Thymus (tissue), 11 donors: ENCODE data around the gene SLC16A10. TPM values are rescaled to one million over a fixed set of nuclear protein-coding genes. Genes with fewer than 3 reads are reported as not detected.
A peak's percentile ranks its signal among the peaks of the same experiment; 100 is the strongest.
"Not testable (repeated sequence)": the region's sequence is repeated elsewhere in the genome, so short reads cannot be mapped to it uniquely, and the experiment has no call there.

Experiments used
- DNase-seq, 9 donors: peaks; one replicate each; pipeline ENCODE4 v3.0.0-alpha.2; 2013; ENCODE audit warnings: low spot score in 9 of 9, low read depth in 6 of 9, missing footprints in 1 of 9
- H3K27ac ChIP-seq, 2 donors: one replicate each; pipeline ENCODE4 v1.5.1; 2013; ENCODE audit warnings: control low read depth in 1 of 2, low read depth in 1 of 2, low read length in 1 of 2, mild to moderate bottlenecking in 1 of 2, moderate library complexity in 1 of 2
- H3K27me3 ChIP-seq, 2 donors: one replicate each; pipeline ENCODE4 v1.5.1; 2013; ENCODE audit warnings: low read length in 1 of 2; ENCODE audit not compliant: control insufficient read depth in 2 of 2, insufficient read depth in 1 of 2
- H3K36me3 ChIP-seq, 2 donors: one replicate each; pipeline ENCODE4 v1.5.1; 2013; ENCODE audit warnings: low read length in 1 of 2, mild to moderate bottlenecking in 1 of 2, moderate library complexity in 1 of 2; ENCODE audit not compliant: control insufficient read depth in 2 of 2, insufficient read depth in 2 of 2
- H3K4me1 ChIP-seq, 2 donors: one replicate each; pipeline ENCODE4 v1.5.1; 2013; ENCODE audit warnings: low read length in 2 of 2; ENCODE audit not compliant: control insufficient read depth in 2 of 2, insufficient read depth in 2 of 2
- H3K4me3 ChIP-seq, 2 donors: one replicate each; pipeline ENCODE4 v1.5.1; 2013; ENCODE audit warnings: low read length in 2 of 2, control low read depth in 1 of 2, mild to moderate bottlenecking in 1 of 2
- H3K9me3 ChIP-seq, 2 donors: one replicate each; pipeline ENCODE4 v1.5.1; 2013; ENCODE audit warnings: low read length in 1 of 2, mild to moderate bottlenecking in 1 of 2; ENCODE audit not compliant: control insufficient read depth in 2 of 2, insufficient read depth in 1 of 2
- WGBS: extraction: QIAGEN DNeasy Blood & Tissue Kit; methylation state at CpG from one replicate; pipeline ENCODE4 v1.1.7; 2013; 5-methylcytosine and 5-hydroxymethylcytosine counted together
- polyA plus RNA-seq: library from polyadenylated mRNA; stranded (reverse); fragments of 200-250 nt; gene quantifications from one replicate; pipeline ENCODE4 v1.2.3, GENCODE V29; 2013
- total RNA-seq: library from RNA; stranded (reverse); fragments of 120-200 nt; gene quantifications from one replicate; pipeline ENCODE4 v1.2.4, GENCODE V29; 2013
- donor health status: healthy.

Gene SLC16A10
- total and polyA plus RNA-seq, 2 donors, result 15.0 to 20.0 TPM

GRCh38 chr6:111134236-111134869, 47.0 kb downstream of the SLC16A10 start:
- H3K27me3 ChIP-seq, H3K9me3 ChIP-seq, H3K4me1 ChIP-seq, H3K27ac ChIP-seq, DNase-seq, H3K4me3 ChIP-seq: not testable (repeated sequence)
- 98% methylated on average over 6 of the region's 6 CpGs for WGBS
- peaks cover 10 to 12% of the 10 kb centered on the region in 2 donors for H3K36me3 ChIP-seq

- peaks cover 3 to 12% of the 10 kb centered on the region in 2 donors for H3K36me3 ChIP-seq
- not testable (repeated sequence) for H3K27ac ChIP-seq, DNase-seq, H3K27me3 ChIP-seq, H3K9me3 ChIP-seq, H3K4me3 ChIP-seq, H3K4me1 ChIP-seq
- 97% methylated on average over 14 of the region's 14 CpGs for WGBS
These were observed 50.3 kb downstream of the SLC16A10 start for GRCh38 chr6:111137489-111138093.

GRCh38 chr6:111147440-111147839, 60.1 kb downstream of the SLC16A10 start:
- Histone ChIP-seq H3K27me3 (no peaks in the 10 kb centered on the region), H3K4me3 (no peak overlapping the region), H3K9me3 (peaks cover 0 to 9% of the 10 kb centered on the region in 2 donors), H3K27ac (no peak overlapping the region), H3K4me1 (no peaks in the 10 kb centered on the region), H3K36me3 (no peaks in the 10 kb centered on the region)
- DNase-seq, result no peak
- 96% methylated on average over 3 of the region's 3 CpGs for WGBS

GRCh38 chr6:111148110-111148509, 60.8 kb downstream of the SLC16A10 start:
- H3K27ac ChIP-seq, result no peak overlapping the region
- peaks cover 0 to 9% of the 10 kb centered on the region in 2 donors for H3K9me3 ChIP-seq
- no peaks in the 10 kb centered on the region for H3K27me3 ChIP-seq
- H3K4me3 ChIP-seq, result no peak overlapping the region
- no peak for DNase-seq
- H3K36me3 ChIP-seq, result no peaks in the 10 kb centered on the region
- 98% methylated on average over 1 of the region's 1 CpG for WGBS
- no peaks in the 10 kb centered on the region for H3K4me1 ChIP-seq

GRCh38 chr6:111150577-111150976, 63.3 kb downstream of the SLC16A10 start:
- peaks cover 0 to under 1% of the 10 kb centered on the region in 2 donors for H3K9me3 ChIP-seq
- H3K27me3 ChIP-seq, result no peaks in the 10 kb centered on the region
- no peak overlapping the region for H3K27ac ChIP-seq
- DNase-seq, result peak in 1 of 9 donors; percentile 1
- no peaks in the 10 kb centered on the region for H3K36me3 ChIP-seq
- no peaks in the 10 kb centered on the region for H3K4me1 ChIP-seq
- WGBS, result 90% methylated on average over 1 of the region's 1 CpG
- H3K4me3 ChIP-seq, result no peak overlapping the region

GRCh38 chr6:111154981-111155380, 67.7 kb downstream of the SLC16A10 start:
- H3K36me3 ChIP-seq, result no peaks in the 10 kb centered on the region
- H3K27ac ChIP-seq, result no peak overlapping the region
- H3K4me3 ChIP-seq, result no peak overlapping the region
- no peaks in the 10 kb centered on the region for H3K27me3 ChIP-seq
- 99% methylated on average over 4 of the region's 4 CpGs for WGBS
- H3K9me3 ChIP-seq, result no peaks in the 10 kb centered on the region
- DNase-seq, result no peak
- no peaks in the 10 kb centered on the region for H3K4me1 ChIP-seq

GRCh38 chr6:111157412-111157811, 70.1 kb downstream of the SLC16A10 start:
- H3K4me3 ChIP-seq, result no peak overlapping the region
- peaks cover 2 to 4% of the 10 kb centered on the region in 2 donors for H3K36me3 ChIP-seq
- H3K27ac ChIP-seq, result no peak overlapping the region
- H3K27me3 ChIP-seq, result no peaks in the 10 kb centered on the region
- no peak for DNase-seq
- 43% methylated on average over 5 of the region's 5 CpGs for WGBS
- peaks cover 1 to 15% of the 10 kb centered on the region in 2 donors for H3K9me3 ChIP-seq
- H3K4me1 ChIP-seq, result no peaks in the 10 kb centered on the region

- no peak for DNase-seq
- Histone ChIP-seq H3K4me1 (no peaks in the 10 kb centered on the region), H3K4me3 (no peak overlapping the region), H3K27ac (no peak overlapping the region), H3K9me3 (peaks cover 1 to 23% of the 10 kb centered on the region in 2 donors), H3K27me3 (no peaks in the 10 kb centered on the region), H3K36me3 (peaks cover 2 to 4% of the 10 kb centered on the region in 2 donors)
These were observed 72.3 kb downstream of the SLC16A10 start for GRCh38 chr6:111159633-111160032.

- peaks cover 1 to 23% of the 10 kb centered on the region in 2 donors for H3K9me3 ChIP-seq
- no peaks in the 10 kb centered on the region for H3K4me1 ChIP-seq
- no peak for DNase-seq
- H3K36me3 ChIP-seq, result peaks cover 2 to 4% of the 10 kb centered on the region in 2 donors
- WGBS, result 98% methylated on average over 2 of the region's 2 CpGs
- H3K27me3 ChIP-seq, result no peaks in the 10 kb centered on the region
- H3K27ac ChIP-seq, result no peak overlapping the region
- H3K4me3 ChIP-seq, result no peak overlapping the region
These were observed 74.3 kb downstream of the SLC16A10 start for GRCh38 chr6:111161650-111162049.
